HG03558 (cell line): ENCODE data around the gene CACUL1.
"Not testable (repeated sequence)": the region's sequence is repeated elsewhere in the genome, so short reads cannot be mapped to it uniquely, and the experiment has no call there.

Experiments
- ATAC-seq: cut with Tn5 transposase; IDR thresholded peaks from one replicate; pipeline ENCODE4 v1.9.1; 2021; ENCODE audit warnings: moderate number of reproducible peaks; ENCODE audit not compliant: unreplicated experiment; ENCODE audit errors: extremely low read depth

CACUL1 gene

GRCh38 chr10:118658762-118659161 lies 96.0 kb downstream of the CACUL1 start:
- no peak for ATAC-seq

- not testable (repeated sequence) for ATAC-seq
Measured at GRCh38 chr10:118658168-118658567, 96.6 kb downstream of the CACUL1 start.

GRCh38 chr10:118645294-118645693 lies 109.5 kb downstream of the CACUL1 start:
- not testable (repeated sequence) for ATAC-seq

- ATAC-seq = no peak
Measured at GRCh38 chr10:118642228-118642627, 112.5 kb downstream of the CACUL1 start.

GRCh38 chr10:118638680-118639079 lies 116.1 kb downstream of the CACUL1 start:
- ATAC-seq = no peak

GRCh38 chr10:118635674-118636402 lies 118.9 kb downstream of the CACUL1 start:
- no peak for ATAC-seq

- ATAC-seq = no peak
Measured at GRCh38 chr10:118633786-118634185, 121.0 kb downstream of the CACUL1 start.

- no peak for ATAC-seq
Measured at GRCh38 chr10:118629211-118629610, 125.6 kb downstream of the CACUL1 start.

- no peak for ATAC-seq
Measured at GRCh38 chr10:118628397-118628796, 126.4 kb downstream of the CACUL1 start.

GRCh38 chr10:118626953-118627352 lies 127.8 kb downstream of the CACUL1 start:
- no peak for ATAC-seq
